ENCODE results near the gene SRGN. TPM values are rescaled to one million over a fixed set of nuclear protein-coding genes. Genes with fewer than 3 reads are reported as not detected.

Gene SRGN
- total and polyA plus RNA-seq, 10 of the 15 experiments (the other 5 are each of a cell fraction or from before 2014, with no cell fraction given): 382 to 2,414 (median 885) TPM

- TF ChIP-seq ZBTB33 (IDR thresholded peaks at IDR 0.05) (no peak), BRCA1 (IDR thresholded peaks at IDR 0.05; ENCODE audit: low read depth, low read length) (no peak), TCF3 (IDR thresholded peaks at IDR 0.05; ENCODE audit: borderline replicate concordance, insufficient read depth, low read depth, low read length) (no peak), JUND (IDR thresholded peaks at IDR 0.05; ENCODE audit: low read depth, low read length) (peak; percentile 68; the same call in 1 of the 2 replicates), CBX3 (IDR thresholded peaks at IDR 0.05; ENCODE audit: borderline replicate concordance, low read depth) (no peak), E2F4 (IDR thresholded peaks at IDR 0.05; ENCODE audit: low read depth, low read length) (no peak), NR2C2 (IDR thresholded peaks at IDR 0.05; ENCODE audit: borderline replicate concordance, control insufficient read depth, insufficient read length, low read depth) (no peak), ASH2L (IDR thresholded peaks at IDR 0.05; ENCODE audit: borderline replicate concordance, low read depth) (no peak), ZNF622 (IDR thresholded peaks at IDR 0.05) (no peak), ZNF592 (IDR thresholded peaks at IDR 0.05) (no peak), BACH1 (IDR thresholded peaks at IDR 0.05; ENCODE audit: borderline replicate concordance) (peak; percentile 87; the same call in 1 of the 2 replicates), EZH2 (IDR thresholded peaks at IDR 0.05; ENCODE audit: borderline replicate concordance, control insufficient read depth, low read depth, low read length) (no peak), CTCF (IDR thresholded peaks at IDR 0.05 in 2 of 3, conservative IDR thresholded peaks at IDR 0.05 in 1 of 3; ENCODE audit: control insufficient read depth in 2 of 3, extremely low read depth in 1 of 3, insufficient read depth in 1 of 3, low read depth in 3 of 3, low read length in 3 of 3) (no peak), GABPA (IDR thresholded peaks at IDR 0.05; ENCODE audit: low read depth) (0 out of 2 replicates have a peak, but pooled peaks have one; percentile 23), SRF (IDR thresholded peaks at IDR 0.05; ENCODE audit: low read depth in 2 of 2, low read length in 2 of 2) (no peak), E4F1 (IDR thresholded peaks at IDR 0.05; ENCODE audit: borderline replicate concordance, partially characterized antibody) (no peak), CHD1 (IDR thresholded peaks at IDR 0.05; ENCODE audit: low read depth, low read length) (no peak), ZZZ3 (IDR thresholded peaks at IDR 0.05; ENCODE audit: control insufficient read depth, insufficient read length, low read depth) (no peak), RAD51 (IDR thresholded peaks at IDR 0.05) (no peak)
These were observed 8.1 kb downstream of the SRGN start (continued) for GRCh38 chr10:69096045-69096444.

Data from GM12878 (cell line).